Esophagus squamous epithelium (tissue), 5 donors: ENCODE data around the gene PAPPA. TPM values are rescaled to one million over a fixed set of nuclear protein-coding genes. Genes with fewer than 3 reads are reported as not detected.

Source experiments
- DNase-seq: peaks from one replicate; lab custom pipeline; 2025; lab: John Stamatoyannopoulos, UW
- H3K27ac ChIP-seq, 4 donors: fragments of 200-600 bp; sonication (generic); one replicate each; pipeline ENCODE4 v1.5.1; 2016 to 2019; ENCODE audit warnings: mild to moderate bottlenecking in 1 of 4
- H3K27me3 ChIP-seq, 4 donors: fragments of 200-600 bp; sonication (generic); 1 replicate in 3 of 4; 2 replicates in 1 of 4; pipeline versions ENCODE4 v1.5.1 to v1.6.0; 2017 to 2021; ENCODE audit warnings: antibody characterized with exemption in 1 of 4
- H3K36me3 ChIP-seq, 3 donors: fragments of 200-600 bp; sonication (generic); one replicate each; pipeline ENCODE4 v1.5.1; 2016 to 2019
- H3K4me1 ChIP-seq, 3 donors: fragments of 200-600 bp; sonication (generic); one replicate each; pipeline ENCODE4 v1.5.1; 2017 to 2019
- H3K4me3 ChIP-seq, 4 donors: fragments of 200-600 bp; sonication (generic); 1 replicate in 3 of 4; 2 replicates in 1 of 4; pipeline ENCODE4 v1.5.1; 2016 to 2019; ENCODE audit warnings: mild to moderate bottlenecking in 2 of 4, moderate library complexity in 1 of 4
- H3K9me3 ChIP-seq, 3 donors: fragments of 200-600 bp; sonication (generic); one replicate each; pipeline ENCODE4 v1.5.1; 2016 to 2019
- CTCF ChIP-seq, 6 experiments: fragments of 450-650 bp in 4 of 6; fragments of 200-600 bp in 2 of 6; sonication (generic) in 2 of 6; IDR thresholded peaks; one replicate each; pipeline ENCODE4 v1.5.1; 2016 to 2019; ENCODE audit warnings: antibody characterized with exemption in 6 of 6, mild to moderate bottlenecking in 4 of 6, moderate library complexity in 4 of 6
- POLR2A ChIP-seq, 4 donors: fragments of 450-650 bp; IDR thresholded peaks; one replicate each; pipeline ENCODE4 v1.6.1; 2017; ENCODE audit warnings: antibody characterized with exemption in 4 of 4, mild to moderate bottlenecking in 4 of 4, moderate library complexity in 3 of 4
- WGBS, 2 donors: methylation state at CpG; one replicate each; pipeline ENCODE4 v1.1.5; 2018; 5-methylcytosine and 5-hydroxymethylcytosine counted together
- intact Hi-C: fragments of 100-400 bp; cut with DNase I; formaldehyde crosslinking; loops from one replicate; pipeline ENCODE4 v1.15.0; 2022
- total RNA-seq, 4 donors: library from RNA; depleted of rRNA; stranded (reverse); fragments of >200 nt; gene quantifications; one replicate each; pipeline ENCODE4 v1.1.0, GENCODE V29; 2016
- donor health status: DM: yes; HTN: yes; CAD: no.

PAPPA gene
- total RNA-seq, 4 donors from 2014 or later: 8.3 to 13.7 (median 11.4) TPM

GRCh38 chr9:116432051-116432450 is 278.5 kb downstream of the PAPPA start:
- H3K27me3 ChIP-seq: no peaks in the 10 kb centered on the region
- WGBS, 2 donors: 94% methylated on average over 1 of the region's 1 CpG
- H3K27ac ChIP-seq: no peak overlapping the region
- TF ChIP-seq CTCF (IDR thresholded peaks at IDR 0.05) (no peak), POLR2A (IDR thresholded peaks at IDR 0.05) (no peak)
- no peaks in the 10 kb centered on the region for H3K9me3 ChIP-seq
- H3K36me3 ChIP-seq: no peaks in the 10 kb centered on the region
- DNase-seq: no peak
- H3K4me3 ChIP-seq: no peak overlapping the region
- no peaks in the 10 kb centered on the region for H3K4me1 ChIP-seq
- intact Hi-C loops: no loop called here

DNA sequence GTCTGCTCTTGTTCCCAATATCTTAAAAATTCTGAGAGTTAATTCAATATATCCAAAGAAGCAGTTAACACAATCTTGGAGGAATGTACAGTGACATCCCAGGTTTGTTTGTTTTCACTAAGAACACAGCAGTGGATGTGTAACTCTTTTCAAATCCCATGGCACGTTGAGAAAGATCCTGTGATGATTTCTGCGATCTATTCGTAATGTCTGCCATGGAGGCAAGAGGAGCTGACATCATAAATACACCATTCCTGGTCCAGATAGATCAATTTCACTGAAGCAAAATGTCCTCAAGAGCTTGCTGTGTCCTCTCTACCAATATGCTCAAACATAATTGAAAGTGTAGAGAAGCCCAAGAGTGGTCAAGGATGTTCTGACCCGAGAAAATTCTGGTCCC is 280.7 kb downstream of the PAPPA start:
- DNase-seq: no peak
- 62 to 71% methylated on average over 4 of the region's 4 CpGs for WGBS, 2 donors
- Histone ChIP-seq H3K36me3 (no peaks in the 10 kb centered on the region), H3K4me3 (no peak overlapping the region), H3K27ac (no peak overlapping the region), H3K9me3 (no peaks in the 10 kb centered on the region), H3K4me1 (no peaks in the 10 kb centered on the region), H3K27me3 (no peaks in the 10 kb centered on the region)
- TF ChIP-seq POLR2A (IDR thresholded peaks at IDR 0.05) (no peak), CTCF (IDR thresholded peaks at IDR 0.05) (no peak)
- intact Hi-C loops: no loop called here

DNA sequence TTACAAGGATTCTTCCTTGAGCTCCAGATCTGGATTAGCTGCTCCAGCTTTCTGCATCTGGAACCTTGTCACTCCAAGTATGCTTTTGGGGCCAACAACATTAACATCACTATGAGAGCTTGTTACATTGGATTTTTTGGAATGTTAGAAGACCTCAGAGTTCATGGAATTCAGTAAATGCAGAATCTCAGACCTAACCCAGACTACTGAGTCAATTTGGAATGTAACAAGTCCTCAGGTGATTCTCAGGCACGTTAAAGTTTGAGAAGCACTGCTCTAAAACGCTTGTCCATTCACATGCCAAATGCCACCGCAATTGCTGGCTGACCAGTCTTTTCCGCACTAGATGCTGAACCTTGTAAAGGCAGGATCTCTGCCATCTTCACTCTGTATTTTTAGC is 282.1 kb downstream of the PAPPA start:
- intact Hi-C loops: no loop called here
- WGBS, 2 donors: 87 to 97% methylated on average over 3 of the region's 4 CpGs
- Histone ChIP-seq H3K27me3 (no peaks in the 10 kb centered on the region), H3K9me3 (no peaks in the 10 kb centered on the region), H3K4me3 (no peak overlapping the region), H3K27ac (no peak overlapping the region), H3K4me1 (no peaks in the 10 kb centered on the region), H3K36me3 (no peaks in the 10 kb centered on the region)
- TF ChIP-seq POLR2A (IDR thresholded peaks at IDR 0.05) (no peak), CTCF (IDR thresholded peaks at IDR 0.05) (no peak)
- no peak for DNase-seq

DNA sequence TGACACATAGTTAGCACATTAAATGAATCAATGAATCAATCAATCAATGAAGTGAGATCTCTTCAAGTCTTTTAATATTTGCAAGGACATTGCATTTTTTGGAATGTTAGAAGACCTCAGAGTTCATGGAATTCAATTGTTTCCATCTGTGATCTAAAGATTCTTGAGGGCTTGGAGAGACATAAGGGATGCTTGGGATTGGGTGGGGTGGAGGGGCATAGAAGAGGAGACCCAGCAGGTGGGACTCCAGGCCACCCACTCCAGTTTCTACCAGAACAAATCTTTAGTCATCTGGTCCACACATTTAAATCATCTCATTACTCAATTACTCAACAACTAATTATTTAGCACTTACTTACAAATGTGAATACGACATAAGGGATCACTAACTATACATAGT is 282.5 kb downstream of the PAPPA start:
- Histone ChIP-seq H3K9me3 (no peaks in the 10 kb centered on the region), H3K36me3 (no peaks in the 10 kb centered on the region), H3K4me1 (no peaks in the 10 kb centered on the region), H3K27me3 (no peaks in the 10 kb centered on the region), H3K27ac (no peak overlapping the region), H3K4me3 (no peak overlapping the region)
- TF ChIP-seq POLR2A (IDR thresholded peaks at IDR 0.05) (no peak), CTCF (IDR thresholded peaks at IDR 0.05) (no peak)
- DNase-seq: no peak
- 84 to 88% methylated on average over 1 of the region's 1 CpG for WGBS, 2 donors
- intact Hi-C loops: no loop called here

GRCh38 chr9:116437411-116438370 is 284.1 kb downstream of the PAPPA start:
- WGBS, 2 donors: 89 to 97% methylated on average over 6 to 8 of the region's 11 CpGs
- no peak for DNase-seq

More at GRCh38 chr9:116437411-116438370, 284.1 kb downstream of the PAPPA start:
- Histone ChIP-seq H3K9me3 (no peaks in the 10 kb centered on the region), H3K36me3 (no peaks in the 10 kb centered on the region), H3K4me3 (no peak overlapping the region), H3K4me1 (no peaks in the 10 kb centered on the region), H3K27me3 (no peaks in the 10 kb centered on the region), H3K27ac (no peak overlapping the region)
- TF ChIP-seq POLR2A (IDR thresholded peaks at IDR 0.05): no peak
- TF ChIP-seq CTCF (IDR thresholded peaks at IDR 0.05): no peak
- intact Hi-C loops: no loop called here
